PC-3 (cell line): ENCODE data around the gene FOXK1. TPM values are rescaled to one million over a fixed set of nuclear protein-coding genes. Genes with fewer than 3 reads are reported as not detected.

Experiments
- ATAC-seq: fragments of 200-7000 bp; cut with Tn5 transposase; 2 replicates; pipeline ENCODE4 v1.9.1; 2020; ENCODE audit warnings: mild to moderate bottlenecking, moderate library complexity
- BruUV-seq: library from RNA; stranded (reverse); fragments of 400-500 nt; replicated peaks from 2 replicates; lab custom pipeline; 2021; lab: Mats Ljungman, UMichigan
- CTCF ChIA-PET: fragments of 300-600 bp; sonication (Branson Sonifier 250); formaldehyde crosslinking; loops from one replicate; lab custom pipeline; 2022; ENCODE audit warnings: antibody characterized with exemption; lab: Charles Lee
- POLR2A ChIA-PET: fragments of 300-600 bp; sonication (Branson Sonifier 250); formaldehyde crosslinking; loops from one replicate; lab custom pipeline; 2022; ENCODE audit warnings: antibody characterized with exemption; ENCODE audit not compliant: unreplicated experiment; lab: Charles Lee
- DNase-seq: peaks from one replicate; pipeline ENCODE4 v3.0.0-alpha.2; 2015
- H2AFZ ChIP-seq: fragments of 300-600 bp; sonication (generic); 2 replicates; pipeline ENCODE4 v1.6.0; 2016; ENCODE audit warnings: antibody characterized with exemption, low read length
- H3F3A ChIP-seq: fragments of 300-600 bp; sonication (generic); one replicate; pipeline ENCODE4 v1.6.0; 2017; ENCODE audit warnings: antibody characterized with exemption, low read length, control low read depth, mild to moderate bottlenecking; ENCODE audit not compliant: unreplicated experiment
- H3K27ac ChIP-seq: fragments of 300-600 bp; sonication (generic); 2 replicates; pipeline ENCODE4 v1.5.1; 2016; ENCODE audit warnings: mild to moderate bottlenecking, low read length
- H3K27me3 ChIP-seq: fragments of 300-600 bp; sonication (generic); 2 replicates; pipeline ENCODE4 v1.6.1; 2016; ENCODE audit warnings: low read length, mixed read lengths
- H3K36me3 ChIP-seq: fragments of 300-600 bp; sonication (generic); 2 replicates; pipeline ENCODE4 v1.6.1; 2016; ENCODE audit warnings: low read depth, mixed run types, low read length, mixed read lengths
- H3K4me1 ChIP-seq: fragments of 300-600 bp; sonication (generic); 2 replicates; pipeline ENCODE4 v1.5.1; 2016; ENCODE audit warnings: low read length; ENCODE audit not compliant: insufficient read depth
- H3K4me2 ChIP-seq: fragments of 300-600 bp; sonication (generic); 2 replicates; pipeline ENCODE4 v1.6.0; 2016; ENCODE audit warnings: low read length
- H3K4me3 ChIP-seq: fragments of 300-600 bp; sonication (generic); 2 replicates; pipeline ENCODE4 v1.5.1; 2016; ENCODE audit warnings: mild to moderate bottlenecking, low read length, mixed read lengths
- H3K79me2 ChIP-seq: fragments of 300-600 bp; sonication (generic); 2 replicates; pipeline ENCODE4 v1.6.1; 2017; ENCODE audit warnings: low read length, mixed read lengths
- H3K9ac ChIP-seq: fragments of 300-600 bp; sonication (generic); 2 replicates; pipeline ENCODE4 v1.6.0; 2016; ENCODE audit warnings: mild to moderate bottlenecking, low read length
- H3K9me2 ChIP-seq: fragments of 300-600 bp; sonication (generic); replicated peaks from 2 replicates; pipeline ENCODE4 v1.6.1; 2016; ENCODE audit warnings: mixed run types, low read length, mixed read lengths
- H3K9me3 ChIP-seq: fragments of 300-600 bp; sonication (generic); 2 replicates; pipeline ENCODE4 v1.6.1; 2016; ENCODE audit warnings: low read length, mixed read lengths
- H4K20me1 ChIP-seq: fragments of 300-600 bp; sonication (generic); 2 replicates; pipeline ENCODE4 v1.6.1; 2016; ENCODE audit warnings: low read length, mixed read lengths
- EZH2 ChIP-seq: fragments of 300-600 bp; sonication (generic); IDR thresholded peaks from one replicate; pipeline ENCODE4 v1.6.1; 2017; ENCODE audit warnings: antibody characterized with exemption, mild to moderate bottlenecking, low read length; ENCODE audit not compliant: unreplicated experiment
- EZH2phosphoT487 ChIP-seq: fragments of 300-600 bp; sonication (generic); IDR thresholded peaks from 2 replicates; pipeline ENCODE4 v1.6.1; 2018; ENCODE audit warnings: mild to moderate bottlenecking, antibody characterized with exemption, low read length, borderline replicate concordance
- intact Hi-C: fragments of 100-400 bp; cut with micrococcal nuclease; formaldehyde crosslinking; loops from 2 replicates; pipeline ENCODE4 v1.9.0; 2023
- total RNA-seq: library from RNA; depleted of rRNA; stranded (reverse); fragments of >200 nt; gene quantifications from 2 replicates; pipeline ENCODE4 v1.2.3, GENCODE V29; 2014
- TF ChIP-seq, protein P1 (sequence below): fragments of 300-600 bp; sonication (generic); conservative IDR thresholded peaks from 2 replicates; pipeline ENCODE4 v1.5.1; 2017; ENCODE audit warnings: antibody characterized with exemption, low read depth, mild to moderate bottlenecking, low read length

FOXK1 gene
- total RNA-seq, 1 experiment from 2014 or later = 13.2 TPM

DNA sequence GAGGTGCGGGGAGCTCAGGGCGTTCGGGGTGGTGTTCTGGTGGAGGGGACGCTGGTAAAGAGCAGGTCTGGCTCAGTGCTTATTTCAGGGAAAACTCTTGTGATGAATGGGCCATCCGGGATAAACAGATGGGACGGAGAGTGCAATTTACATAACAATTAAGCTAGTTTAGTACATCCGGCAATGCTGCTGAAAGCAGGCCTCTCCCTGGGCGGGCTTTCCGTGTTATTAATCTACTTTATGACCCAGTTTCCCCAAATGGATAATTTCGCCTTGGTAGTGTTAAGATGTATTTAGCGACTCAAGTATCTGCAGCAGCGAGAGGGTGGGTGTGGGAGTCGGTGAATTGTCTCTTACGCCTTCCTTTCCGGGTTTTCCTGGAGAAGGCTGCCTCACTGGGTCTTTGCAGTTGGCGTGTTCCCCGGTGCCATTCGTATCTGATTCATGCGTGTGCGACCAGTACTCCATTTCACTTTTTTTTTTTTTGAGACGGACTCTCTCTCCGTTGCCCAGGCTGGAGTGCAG, 25.2 kb downstream of the FOXK1 start:
- Histone ChIP-seq H4K20me1 (peaks cover 14% of the 10 kb centered on the region; the same call in 1 of the 2 replicates), H3K27me3 (no peaks in the 10 kb centered on the region), H3K36me3 (no peaks in the 10 kb centered on the region), H3K9me2 (no peaks in the 10 kb centered on the region), H2AFZ (no peak overlapping the region), H3K4me2 (no peak overlapping the region), H3K9ac (no peak overlapping the region), H3K79me2 (peaks cover 69% of the 10 kb centered on the region), H3K9me3 (no peaks in the 10 kb centered on the region), H3K4me3 (no peak overlapping the region), H3K4me1 (peaks cover 5% of the 10 kb centered on the region), H3F3A (no peaks in the 10 kb centered on the region), H3K27ac (no peak overlapping the region)
- intact Hi-C loops = no loop called here
- BruUV-seq = no TSS peak
- TF ChIP-seq, protein P1, sequence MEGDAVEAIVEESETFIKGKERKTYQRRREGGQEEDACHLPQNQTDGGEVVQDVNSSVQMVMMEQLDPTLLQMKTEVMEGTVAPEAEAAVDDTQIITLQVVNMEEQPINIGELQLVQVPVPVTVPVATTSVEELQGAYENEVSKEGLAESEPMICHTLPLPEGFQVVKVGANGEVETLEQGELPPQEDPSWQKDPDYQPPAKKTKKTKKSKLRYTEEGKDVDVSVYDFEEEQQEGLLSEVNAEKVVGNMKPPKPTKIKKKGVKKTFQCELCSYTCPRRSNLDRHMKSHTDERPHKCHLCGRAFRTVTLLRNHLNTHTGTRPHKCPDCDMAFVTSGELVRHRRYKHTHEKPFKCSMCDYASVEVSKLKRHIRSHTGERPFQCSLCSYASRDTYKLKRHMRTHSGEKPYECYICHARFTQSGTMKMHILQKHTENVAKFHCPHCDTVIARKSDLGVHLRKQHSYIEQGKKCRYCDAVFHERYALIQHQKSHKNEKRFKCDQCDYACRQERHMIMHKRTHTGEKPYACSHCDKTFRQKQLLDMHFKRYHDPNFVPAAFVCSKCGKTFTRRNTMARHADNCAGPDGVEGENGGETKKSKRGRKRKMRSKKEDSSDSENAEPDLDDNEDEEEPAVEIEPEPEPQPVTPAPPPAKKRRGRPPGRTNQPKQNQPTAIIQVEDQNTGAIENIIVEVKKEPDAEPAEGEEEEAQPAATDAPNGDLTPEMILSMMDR = no peak
- TF ChIP-seq EZH2 (no peak), EZH2phosphoT487 (no peak)
- ChIA-PET POLR2A (no interaction called here), CTCF (no interaction called here)
- DNase-seq (no peak), ATAC-seq (no peak)

DNA sequence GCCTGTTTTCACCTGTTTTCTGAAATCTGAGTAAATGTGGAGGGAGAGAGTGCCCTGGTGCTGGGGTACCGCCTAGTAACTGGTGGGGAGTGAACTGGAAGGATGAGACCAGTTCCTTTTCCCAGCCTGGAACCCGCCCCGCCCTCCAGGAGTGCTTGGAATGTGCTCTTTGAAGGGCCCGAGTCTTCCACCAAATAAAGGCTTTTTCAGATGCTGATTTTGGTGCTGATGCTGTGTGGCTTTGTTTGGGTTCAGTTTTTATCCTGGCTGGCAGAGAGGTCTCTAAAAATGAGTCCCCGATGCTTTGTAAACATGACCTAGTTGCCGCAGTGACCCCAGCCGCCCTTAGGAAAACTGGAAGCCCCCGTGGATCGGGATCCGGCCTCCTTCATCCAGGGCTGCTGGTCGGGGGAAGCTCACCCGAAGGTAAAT, 25.9 kb downstream of the FOXK1 start:
- no peaks in the 10 kb centered on the region for H3K36me3 ChIP-seq

DNA sequence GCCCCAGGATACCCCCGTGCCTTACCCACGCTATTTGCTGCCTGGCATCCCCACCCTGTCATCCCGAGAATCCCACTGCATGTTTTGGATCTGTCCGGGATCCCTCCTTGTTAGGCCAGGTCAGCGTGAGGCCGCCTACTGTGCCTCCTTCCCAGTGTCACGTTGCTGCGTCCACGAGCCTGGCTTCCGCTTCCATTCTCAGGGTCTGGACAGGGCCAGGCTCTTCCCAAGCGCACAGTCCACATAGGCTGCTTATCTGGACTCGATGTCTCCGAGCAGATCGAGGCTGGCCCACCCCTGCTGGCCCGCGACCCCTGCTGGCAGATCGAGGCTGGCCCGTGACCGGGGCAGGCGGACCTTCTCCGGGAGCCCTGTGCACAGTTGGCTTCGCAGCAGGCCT, 27.1 kb downstream of the FOXK1 start:
- POLR2A ChIA-PET = no interaction called here
- H3K27me3 ChIP-seq = no peaks in the 10 kb centered on the region
- no peak overlapping the region for H3K4me3 ChIP-seq
- intact Hi-C loops = no loop called here
- no peak for ATAC-seq
- no peak for TF ChIP-seq EZH2
- TF ChIP-seq, protein P1 = no peak
- no peak for TF ChIP-seq EZH2phosphoT487
- no peaks in the 10 kb centered on the region for H3K9me2 ChIP-seq
- no peak overlapping the region for H3K4me2 ChIP-seq
- no TSS peak for BruUV-seq
- no peak for DNase-seq
- H3K36me3 ChIP-seq = no peaks in the 10 kb centered on the region
- H3K27ac ChIP-seq = no peak overlapping the region
- H3F3A ChIP-seq = no peaks in the 10 kb centered on the region
- no peak overlapping the region for H3K9ac ChIP-seq
- H4K20me1 ChIP-seq = peaks cover 16% of the 10 kb centered on the region; the same call in 1 of the 2 replicates
- H3K4me1 ChIP-seq = peaks cover 14% of the 10 kb centered on the region
- no peak overlapping the region for H2AFZ ChIP-seq
- peaks cover 66% of the 10 kb centered on the region for H3K79me2 ChIP-seq
- H3K9me3 ChIP-seq = no peaks in the 10 kb centered on the region
- CTCF ChIA-PET = no interaction called here

More for the DNA sequence above, 25.9 kb downstream of the FOXK1 start:
- CTCF ChIA-PET = no interaction called here
- POLR2A ChIA-PET = no interaction called here
- intact Hi-C loops = no loop called here
- no peak overlapping the region for H3K4me2 ChIP-seq
- peaks cover 11% of the 10 kb centered on the region for H3K4me1 ChIP-seq
- H3K9me3 ChIP-seq = no peaks in the 10 kb centered on the region
- peaks cover 16% of the 10 kb centered on the region; the same call in 1 of the 2 replicates for H4K20me1 ChIP-seq
- peaks cover 66% of the 10 kb centered on the region for H3K79me2 ChIP-seq
- no TSS peak for BruUV-seq
- no peak for ATAC-seq
- H3K27me3 ChIP-seq = no peaks in the 10 kb centered on the region
- H3F3A ChIP-seq = no peaks in the 10 kb centered on the region
- H3K4me3 ChIP-seq = no peak overlapping the region
- no peak overlapping the region for H3K9ac ChIP-seq
- no peak for DNase-seq
- H3K9me2 ChIP-seq = no peaks in the 10 kb centered on the region
- H3K27ac ChIP-seq = no peak overlapping the region
- no peak overlapping the region for H2AFZ ChIP-seq
- TF ChIP-seq, protein P1 = no peak
- TF ChIP-seq EZH2 (no peak), EZH2phosphoT487 (no peak)
